ENCODE data around the gene TMPRSS4. TPM values are rescaled to one million over a fixed set of nuclear protein-coding genes. Genes with fewer than 3 reads are reported as not detected.

Gene TMPRSS4
- total RNA-seq, 1 donor from 2014 or later: not detected

DNA sequence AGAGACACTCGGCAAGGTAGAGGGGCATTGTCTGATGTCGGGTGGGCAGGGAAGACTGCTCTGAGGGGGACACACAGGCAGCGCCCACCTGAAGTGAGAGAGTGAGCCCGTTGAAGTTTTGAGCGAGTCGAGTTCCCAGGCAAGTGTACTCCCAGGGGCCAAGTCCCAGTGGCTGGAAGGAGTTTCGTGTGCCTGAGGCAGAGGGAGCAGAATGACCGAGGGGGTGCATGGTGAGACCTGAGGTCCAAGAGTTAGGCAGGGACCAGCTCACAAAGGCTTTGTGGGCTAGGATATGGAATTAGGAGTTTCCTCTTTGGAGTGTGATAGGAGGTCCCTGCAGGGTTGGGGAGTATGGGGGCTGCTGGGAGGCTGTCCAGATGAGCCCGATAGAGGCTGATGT is 93.4 kb downstream of the TMPRSS4 start:
- H3K9me3 ChIP-seq (ENCODE audit: insufficient read depth, low read depth, low read length): no peaks in the 10 kb centered on the region
- H3K27me3 ChIP-seq (ENCODE audit: insufficient read depth, low read length): peaks cover 28% of the 10 kb centered on the region
- peaks cover 80% of the 10 kb centered on the region for H3K27me3 Mint-ChIP-seq (ENCODE audit: low read depth, unreplicated experiment)
- no peaks in the 10 kb centered on the region for H3K9me3 Mint-ChIP-seq (ENCODE audit: unreplicated experiment)
- TF ChIP-seq, protein P1, sequence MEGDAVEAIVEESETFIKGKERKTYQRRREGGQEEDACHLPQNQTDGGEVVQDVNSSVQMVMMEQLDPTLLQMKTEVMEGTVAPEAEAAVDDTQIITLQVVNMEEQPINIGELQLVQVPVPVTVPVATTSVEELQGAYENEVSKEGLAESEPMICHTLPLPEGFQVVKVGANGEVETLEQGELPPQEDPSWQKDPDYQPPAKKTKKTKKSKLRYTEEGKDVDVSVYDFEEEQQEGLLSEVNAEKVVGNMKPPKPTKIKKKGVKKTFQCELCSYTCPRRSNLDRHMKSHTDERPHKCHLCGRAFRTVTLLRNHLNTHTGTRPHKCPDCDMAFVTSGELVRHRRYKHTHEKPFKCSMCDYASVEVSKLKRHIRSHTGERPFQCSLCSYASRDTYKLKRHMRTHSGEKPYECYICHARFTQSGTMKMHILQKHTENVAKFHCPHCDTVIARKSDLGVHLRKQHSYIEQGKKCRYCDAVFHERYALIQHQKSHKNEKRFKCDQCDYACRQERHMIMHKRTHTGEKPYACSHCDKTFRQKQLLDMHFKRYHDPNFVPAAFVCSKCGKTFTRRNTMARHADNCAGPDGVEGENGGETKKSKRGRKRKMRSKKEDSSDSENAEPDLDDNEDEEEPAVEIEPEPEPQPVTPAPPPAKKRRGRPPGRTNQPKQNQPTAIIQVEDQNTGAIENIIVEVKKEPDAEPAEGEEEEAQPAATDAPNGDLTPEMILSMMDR (IDR thresholded peaks at IDR 0.05; ENCODE audit: insufficient read depth, low read depth, low read length): no peak
- no peak for TF ChIP-seq EZH2 (IDR thresholded peaks at IDR 0.05; ENCODE audit: insufficient read depth, low read length)
- no peak for DNase-seq (ENCODE audit: low read depth)
- H3K79me2 ChIP-seq (ENCODE audit: insufficient read depth, low read length): no peaks in the 10 kb centered on the region
- H3K4me2 ChIP-seq (ENCODE audit: low read length): no peak overlapping the region
- no peak overlapping the region for H3K4me3 ChIP-seq (ENCODE audit: insufficient read depth, low read depth, low read length)
- no peaks in the 10 kb centered on the region for H3K36me3 Mint-ChIP-seq (ENCODE audit: low read depth, unreplicated experiment)
- no peak overlapping the region for H3K27ac Mint-ChIP-seq (ENCODE audit: unreplicated experiment)
- no peaks in the 10 kb centered on the region for H4K20me1 ChIP-seq (ENCODE audit: insufficient read depth, low read length)
- H3K4me3 Mint-ChIP-seq (ENCODE audit: unreplicated experiment): no peak overlapping the region
- peaks cover 6% of the 10 kb centered on the region for H3K4me1 Mint-ChIP-seq (ENCODE audit: low read depth, unreplicated experiment)
- FAIRE-seq: no peak
- no peak overlapping the region for H3K9ac ChIP-seq (ENCODE audit: low read length)
- H3K36me3 ChIP-seq (ENCODE audit: insufficient read depth, low read length): no peaks in the 10 kb centered on the region
- no peak overlapping the region for H3K27ac ChIP-seq (ENCODE audit: low read depth, low read length)
- H2AFZ ChIP-seq (ENCODE audit: low read depth, low read length): no peak overlapping the region
- H3K4me1 ChIP-seq (ENCODE audit: insufficient read depth, low read length): no peaks in the 10 kb centered on the region

DNA sequence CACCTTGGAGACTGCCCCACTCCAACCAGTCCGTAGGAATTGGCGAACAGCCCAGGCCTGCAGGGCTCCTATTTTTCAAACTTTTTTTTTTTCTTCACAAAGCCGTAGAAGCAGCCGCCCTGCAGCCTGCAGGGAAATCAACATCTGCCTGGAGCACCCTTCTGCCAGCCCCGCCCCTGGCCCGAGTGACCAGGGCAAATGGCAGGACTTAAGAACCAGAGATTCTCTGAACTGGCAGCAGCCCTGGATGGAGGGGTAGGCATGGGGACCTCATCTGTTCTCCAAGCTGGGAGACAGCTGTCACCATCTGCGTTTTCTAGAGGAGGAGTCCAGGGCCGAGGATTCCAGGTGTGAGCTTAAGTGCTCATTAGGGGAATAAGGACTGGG is 94.0 kb downstream of the TMPRSS4 start:
- Histone ChIP-seq H3K9ac (ENCODE audit: low read length) (no peak overlapping the region), H3K36me3 (ENCODE audit: insufficient read depth, low read length) (no peaks in the 10 kb centered on the region), H3K4me3 (ENCODE audit: insufficient read depth, low read depth, low read length) (no peak overlapping the region), H3K9me3 (ENCODE audit: insufficient read depth, low read depth, low read length) (no peaks in the 10 kb centered on the region), H3K4me1 (ENCODE audit: insufficient read depth, low read length) (no peaks in the 10 kb centered on the region), H3K27me3 (ENCODE audit: insufficient read depth, low read length) (peaks cover 30% of the 10 kb centered on the region), H3K4me2 (ENCODE audit: low read length) (no peak overlapping the region), H4K20me1 (ENCODE audit: insufficient read depth, low read length) (no peaks in the 10 kb centered on the region), H3K27ac (ENCODE audit: low read depth, low read length) (no peak overlapping the region), H2AFZ (ENCODE audit: low read depth, low read length) (no peak overlapping the region), H3K79me2 (ENCODE audit: insufficient read depth, low read length) (no peaks in the 10 kb centered on the region)
- Mint-ChIP-seq H3K27me3 (ENCODE audit: low read depth, unreplicated experiment) (peaks cover 84% of the 10 kb centered on the region), H3K27ac (ENCODE audit: unreplicated experiment) (no peak overlapping the region), H3K4me1 (ENCODE audit: low read depth, unreplicated experiment) (peaks cover 12% of the 10 kb centered on the region), H3K9me3 (ENCODE audit: unreplicated experiment) (no peaks in the 10 kb centered on the region), H3K36me3 (ENCODE audit: low read depth, unreplicated experiment) (no peaks in the 10 kb centered on the region), H3K4me3 (ENCODE audit: unreplicated experiment) (no peak overlapping the region)
- no peak for DNase-seq (ENCODE audit: low read depth)
- no peak for FAIRE-seq
- TF ChIP-seq, protein P1 (IDR thresholded peaks at IDR 0.05; ENCODE audit: insufficient read depth, low read depth, low read length): no peak
- no peak for TF ChIP-seq EZH2 (IDR thresholded peaks at IDR 0.05; ENCODE audit: insufficient read depth, low read length)

Other genes starting within 250 kb of the TMPRSS4 start
- 8.1 and 10.5 TPM in 2 replicates for gene FXYD6, start 200.4 kb upstream of the TMPRSS4 start, total RNA-seq
- 0.10 and 0.66 TPM in 2 replicates for gene TMPRSS13, start 147.7 kb upstream of the TMPRSS4 start, total RNA-seq
- 0.12 and 0.73 TPM in 2 replicates for gene IL10RA, start 90.7 kb upstream of the TMPRSS4 start, total RNA-seq
- gene SMIM35, start 9.9 kb downstream of the TMPRSS4 start, total RNA-seq: not detected in 2 replicates
- gene SCN4B, start 75.7 kb downstream of the TMPRSS4 start, total RNA-seq: 0.31 and 0.89 TPM in 2 replicates
- gene SCN2B, start 99.6 kb downstream of the TMPRSS4 start, total RNA-seq: 0.18 and 0.29 TPM in 2 replicates
- not detected in 2 replicates for gene JAML, start 147.9 kb downstream of the TMPRSS4 start, total RNA-seq
- 8.2 and 8.5 TPM in 2 replicates for gene MPZL3, start 175.3 kb downstream of the TMPRSS4 start, total RNA-seq
- 0.50 and 0.95 TPM in 2 replicates for gene MPZL2, start 187.2 kb downstream of the TMPRSS4 start, total RNA-seq
- gene CD3E, start 227.7 kb downstream of the TMPRSS4 start, total RNA-seq: not detected in 2 replicates

Data from astrocyte (in vitro differentiated cells and primary cell).